ENCODE measurements around the gene TCN1.

GRCh38 chr11:59845399-59845798 is 20.9 kb downstream of the TCN1 start, which contains the start of gene CBLIF:
- no peak for TF ChIP-seq CTCF (IDR thresholded peaks at IDR 0.05 in 4 of 5, conservative IDR thresholded peaks at IDR 0.05 in 1 of 5)
- TF ChIP-seq POLR2A (IDR thresholded peaks at IDR 0.05), result no peak
